GM23338 (cell line): ENCODE results near the gene CES4A. TPM values are rescaled to one million over a fixed set of nuclear protein-coding genes. Genes with fewer than 3 reads are reported as not detected.

Experiments used
- ATAC-seq: fragments of 200-7000 bp; cut with Tn5 transposase; 3 replicates; pipeline ENCODE4 v1.9.1; 2020
- DNase-seq: peaks from one replicate; pipeline ENCODE4 v3.0.0-alpha.2; 2015; ENCODE audit warnings: low spot score
- H2AFZ ChIP-seq: fragments of 200-600 bp; sonication (generic); 2 replicates; pipeline ENCODE4 v1.8.0; 2016; ENCODE audit warnings: antibody characterized with exemption, mild to moderate bottlenecking, moderate library complexity
- H3F3A ChIP-seq: fragments of 200-600 bp; sonication (generic); replicated peaks from 2 replicates; pipeline ENCODE4 v1.8.0; 2017; ENCODE audit warnings: antibody characterized with exemption, mixed run types, low read depth
- H3K27ac ChIP-seq: fragments of 200-600 bp; sonication (generic); 2 replicates; pipeline ENCODE4 v1.6.1; 2016; ENCODE audit warnings: low read depth
- H3K27me3 ChIP-seq: fragments of 200-600 bp; sonication (generic); 2 replicates; pipeline ENCODE4 v1.8.0; 2016; ENCODE audit warnings: mild to moderate bottlenecking, mixed run types, moderate library complexity; ENCODE audit not compliant: insufficient read depth
- H3K36me3 ChIP-seq: fragments of 200-600 bp; sonication (generic); 2 replicates; pipeline ENCODE4 v1.8.0; 2016; ENCODE audit warnings: mild to moderate bottlenecking; ENCODE audit not compliant: insufficient read depth
- H3K4me1 ChIP-seq: fragments of 200-600 bp; sonication (generic); 2 replicates; pipeline ENCODE4 v1.8.0; 2016; ENCODE audit warnings: mild to moderate bottlenecking, moderate library complexity; ENCODE audit not compliant: insufficient read depth
- H3K4me2 ChIP-seq: fragments of 200-600 bp; sonication (generic); 2 replicates; pipeline ENCODE4 v1.7.1; 2017; ENCODE audit warnings: mixed run types
- H3K4me3 ChIP-seq: fragments of 200-600 bp; sonication (generic); 2 replicates; pipeline ENCODE4 v1.6.1; 2016; ENCODE audit warnings: mixed run types
- H3K79me2 ChIP-seq: fragments of 200-600 bp; sonication (generic); replicated peaks from 2 replicates; pipeline ENCODE4 v1.8.0; 2017; ENCODE audit warnings: mild to moderate bottlenecking; ENCODE audit not compliant: insufficient read depth
- H3K9me2 ChIP-seq: fragments of 200-600 bp; sonication (generic); 2 replicates; pipeline ENCODE4 v1.8.0; 2017; ENCODE audit not compliant: insufficient read depth
- H4K20me1 ChIP-seq: fragments of 200-600 bp; sonication (generic); replicated peaks from 2 replicates; pipeline ENCODE4 v1.8.0; 2017; ENCODE audit warnings: mild to moderate bottlenecking; ENCODE audit not compliant: insufficient read depth
- H3K27ac Mint-ChIP-seq: 2 replicates; pipeline ENCODE4 v1.8.0; 2020; ENCODE audit warnings: inconsistent platforms, mild to moderate bottlenecking, moderate library complexity, mixed read lengths
- H3K27me3 Mint-ChIP-seq: 3 replicates; pipeline ENCODE4 v1.8.0; 2022; ENCODE audit warnings: low read depth, mild to moderate bottlenecking, moderate library complexity, mixed read lengths, inconsistent platforms; ENCODE audit not compliant: insufficient read depth, poor library complexity
- H3K36me3 Mint-ChIP-seq: 3 replicates; pipeline ENCODE4 v1.8.0; 2021; ENCODE audit warnings: low read depth, mild to moderate bottlenecking, inconsistent platforms, moderate library complexity, mixed read lengths
- H3K4me1 Mint-ChIP-seq: 3 replicates; pipeline ENCODE4 v1.8.0; 2020; ENCODE audit warnings: mild to moderate bottlenecking, inconsistent platforms, mixed read lengths
- H3K4me3 Mint-ChIP-seq: 3 replicates; pipeline ENCODE4 v1.8.0; 2021; ENCODE audit warnings: moderate library complexity, mild to moderate bottlenecking, inconsistent platforms, mixed read lengths
- H3K9me3 Mint-ChIP-seq: 3 replicates; pipeline ENCODE4 v1.8.0; 2020; ENCODE audit warnings: moderate library complexity, mild to moderate bottlenecking, inconsistent platforms, mixed read lengths
- CREB1 ChIP-seq: fragments of 250-450 bp; sonication (Bioruptor Pico); IDR thresholded peaks from 2 replicates; pipeline ENCODE4 v1.5.0; 2020; ENCODE audit warnings: low read depth, mild to moderate bottlenecking, moderate library complexity
- EZH2 ChIP-seq: fragments of 200-600 bp; sonication (generic); IDR thresholded peaks from one replicate; pipeline ENCODE4 v1.8.0; 2017; ENCODE audit warnings: antibody characterized with exemption, mild to moderate bottlenecking, low read depth; ENCODE audit not compliant: unreplicated experiment
- JUNB ChIP-seq: IDR thresholded peaks from one replicate; pipeline ENCODE4 v1.6.1; 2016; ENCODE audit warnings: antibody characterized with exemption; ENCODE audit not compliant: unreplicated experiment
- REST ChIP-seq: IDR thresholded peaks from one replicate; pipeline ENCODE4 v1.6.1; 2018; ENCODE audit warnings: antibody characterized with exemption; ENCODE audit not compliant: unreplicated experiment
- STAT1 ChIP-seq: IDR thresholded peaks from one replicate; pipeline ENCODE4 v1.6.1; 2016; ENCODE audit warnings: antibody characterized with exemption; ENCODE audit not compliant: unreplicated experiment
- ZNF462 ChIP-seq: fragments of 250-450 bp; sonication (Bioruptor Pico); IDR thresholded peaks from 2 replicates; pipeline ENCODE4 v1.5.0; 2020; ENCODE audit warnings: mild to moderate bottlenecking, moderate library complexity
- polyA plus RNA-seq: library from polyadenylated mRNA; unstranded; fragments of >200 nt; fragmentation: Nextera tagmentation; extraction: Ambion mirVana; gene quantifications from 2 replicates; pipeline ENCODE4 v1.2.1, GENCODE V29; 2016
- total RNA-seq: library from RNA; depleted of rRNA; stranded (reverse); fragments of >200 nt; shearing (Covaris generic); gene quantifications from 2 replicates; pipeline ENCODE4 v1.2.3, GENCODE V29; 2014

CES4A gene
- total and polyA plus RNA-seq, 2 experiments from 2014 or later = 0.10 to 0.42 TPM

GRCh38 chr16:66950971-66951790 is 37.2 kb upstream of the CES4A start:
- Histone ChIP-seq H3K27me3 (peaks cover 51% of the 10 kb centered on the region), H3K4me3 (no peak overlapping the region)

More at GRCh38 chr16:66950971-66951790, 37.2 kb upstream of the CES4A start:
- DNase-seq = no peak
- Mint-ChIP-seq H3K36me3 (0 out of 3 replicates have a peak, but pooled peaks cover 4% of the 10 kb centered on the region), H3K9me3 (peaks cover 10% of the 10 kb centered on the region; the same call in 2 of the 3 replicates), H3K4me3 (no peak overlapping the region), H3K4me1 (peaks cover 3% of the 10 kb centered on the region; the same call in 2 of the 3 replicates), H3K27me3 (peaks cover 45% of the 10 kb centered on the region), H3K27ac (no peak overlapping the region)
- Histone ChIP-seq H3K79me2 (no peaks in the 10 kb centered on the region), H3K4me2 (no peak overlapping the region), H3K4me1 (peaks cover 3% of the 10 kb centered on the region; the same call in 1 of the 2 replicates), H4K20me1 (no peaks in the 10 kb centered on the region), H2AFZ (no peak overlapping the region), H3K9me2 (no peaks in the 10 kb centered on the region), H3K27ac (no peak overlapping the region), H3K36me3 (no peaks in the 10 kb centered on the region), H3F3A (no peaks in the 10 kb centered on the region)
- ATAC-seq = no peak
- no peak for TF ChIP-seq STAT1
- no peak for TF ChIP-seq ZNF462 (CRISPR knock-in tag)
- TF ChIP-seq REST = no peak
- TF ChIP-seq JUNB = no peak
- no peak for TF ChIP-seq EZH2
- no peak for TF ChIP-seq CREB1 (CRISPR knock-in tag)
